B cell (primary cell): ENCODE results near the gene ERP44. TPM values are rescaled to one million over a fixed set of nuclear protein-coding genes. Genes with fewer than 3 reads are reported as not detected.

Source experiments
- ATAC-seq: fragments of 200-7000 bp; cut with Tn5 transposase; one replicate; pipeline ENCODE4 v1.10.0; 2021; ENCODE audit warnings: low read depth, mild to moderate bottlenecking, moderate number of reproducible peaks, moderate library complexity
- CTCF ChIA-PET: fragments of 350-600 bp; sonication (Branson Sonifier 250); formaldehyde crosslinking; loops from one replicate; lab custom pipeline; 2021; ENCODE audit warnings: antibody characterized with exemption, inconsistent platforms; lab: Charles Lee
- POLR2A ChIA-PET: fragments of 350-600 bp; sonication (Branson Sonifier 250); formaldehyde crosslinking; loops from one replicate; lab custom pipeline; 2021; ENCODE audit warnings: antibody characterized with exemption; lab: Charles Lee
- DNase-seq: peaks from one replicate; pipeline ENCODE4 v3.0.0; 2013
- H2AFZ ChIP-seq: 2 replicates; pipeline ENCODE4 v1.6.1; 2012; ENCODE audit warnings: mild to moderate bottlenecking, low read depth, low read length; ENCODE audit not compliant: insufficient read depth, poor library complexity, severe bottlenecking
- H3K27ac ChIP-seq, 2 donors: 1 replicate in 1 of 2; 2 replicates in 1 of 2; pipeline ENCODE4 v1.5.1; 2012 to 2013; ENCODE audit warnings: low read length in 2 of 2, mild to moderate bottlenecking in 2 of 2, moderate library complexity in 1 of 2
- H3K27me3 ChIP-seq, 4 experiments: fragments of 200-600 bp in 1 of 4; sonication (generic) in 1 of 4; replicated peaks in 1 of 4; 1 replicate in 2 of 4; 2 replicates in 2 of 4; pipeline versions ENCODE4 v1.6.1 to v1.7.0; 2013 to 2016; ENCODE audit warnings: low read length in 3 of 4, mild to moderate bottlenecking in 2 of 4, mixed read lengths in 1 of 4, moderate library complexity in 1 of 4; ENCODE audit not compliant: insufficient read depth in 4 of 4, control insufficient read depth in 3 of 4; ENCODE audit errors: control extremely low read depth in 1 of 4
- H3K36me3 ChIP-seq, 2 experiments: replicated peaks in 1 of 2; 1 replicate in 1 of 2; 2 replicates in 1 of 2; pipeline versions ENCODE4 v1.6.1 to v1.7.1; 2013; ENCODE audit warnings: low read length in 1 of 2; ENCODE audit not compliant: insufficient read depth in 2 of 2, control insufficient read depth in 1 of 2; ENCODE audit errors: control extremely low read depth in 1 of 2, extremely low read depth in 1 of 2
- H3K4me1 ChIP-seq, 2 donors: fragments of 200-600 bp in 1 of 2; sonication (generic) in 1 of 2; 1 replicate in 1 of 2; 2 replicates in 1 of 2; pipeline versions ENCODE4 v1.5.1 to v1.6.1; 2013 to 2017; ENCODE audit warnings: low read length in 2 of 2; ENCODE audit not compliant: control insufficient read depth in 2 of 2, insufficient read depth in 2 of 2
- H3K4me2 ChIP-seq: replicated peaks from 2 replicates; pipeline ENCODE3; 2012; ENCODE audit warnings: mild to moderate bottlenecking, low read depth, low read length; ENCODE audit not compliant: poor library complexity, severe bottlenecking
- H3K4me3 ChIP-seq, 5 experiments: fragments of 200-600 bp in 1 of 5; sonication (generic) in 1 of 5; 1 replicate in 3 of 5; 2 replicates in 2 of 5; pipeline versions ENCODE4 v1.5.1 to v1.7.0; 2011 to 2016; ENCODE audit warnings: low read length in 4 of 5, mild to moderate bottlenecking in 4 of 5, low read depth in 2 of 5, control low read depth in 1 of 5, moderate library complexity in 1 of 5; ENCODE audit not compliant: insufficient read depth in 1 of 5; ENCODE audit errors: control extremely low read depth in 1 of 5, extremely low read depth in 1 of 5
- H3K79me2 ChIP-seq: fragments of 200-600 bp; sonication (generic); one replicate; pipeline ENCODE4 v1.6.0; 2016; ENCODE audit warnings: low read length; ENCODE audit not compliant: control insufficient read depth, insufficient read depth
- H3K9ac ChIP-seq: fragments of 200-600 bp; sonication (generic); 2 replicates; pipeline ENCODE4 v1.6.1; 2017; ENCODE audit warnings: mild to moderate bottlenecking, low read length, moderate library complexity
- H3K9me3 ChIP-seq, 3 donors: one replicate each; pipeline versions ENCODE4 v1.6.1 to v1.7.1; 2013; ENCODE audit warnings: low read length in 2 of 3; ENCODE audit not compliant: control insufficient read depth in 2 of 3, insufficient read depth in 1 of 3; ENCODE audit errors: control extremely low read depth in 1 of 3
- H4K20me1 ChIP-seq: 2 replicates; pipeline ENCODE4 v1.6.0; 2012; ENCODE audit warnings: mild to moderate bottlenecking, low read length; ENCODE audit not compliant: insufficient read depth, control insufficient read depth, poor library complexity, severe bottlenecking
- H3K27ac Mint-ChIP-seq: one replicate; pipeline ENCODE4 v1.8.0; 2021; ENCODE audit warnings: mixed read lengths
- H3K27me3 Mint-ChIP-seq: one replicate; pipeline ENCODE4 v1.8.0; 2021; ENCODE audit warnings: mixed read lengths
- H3K4me1 Mint-ChIP-seq: one replicate; pipeline ENCODE4 v1.8.0; 2021; ENCODE audit warnings: mixed read lengths
- H3K4me3 Mint-ChIP-seq: one replicate; pipeline ENCODE4 v1.8.0; 2021; ENCODE audit warnings: mixed read lengths
- H3K9me3 Mint-ChIP-seq: one replicate; pipeline ENCODE4 v1.8.0; 2022; ENCODE audit warnings: mixed read lengths; ENCODE audit not compliant: insufficient read depth
- EZH2 ChIP-seq: IDR thresholded peaks from 2 replicates; pipeline ENCODE4 v1.6.1; 2012; ENCODE audit warnings: borderline replicate concordance, low read depth, mild to moderate bottlenecking, moderate library complexity, low read length; ENCODE audit not compliant: insufficient read depth, poor library complexity, severe bottlenecking
- WGBS: methylation state at CpG from one replicate; pipeline ENCODE4 v1.1.5; 2013; ENCODE audit warnings: missing lambda C conversion rate; ENCODE audit not compliant: insufficient coverage; 5-methylcytosine and 5-hydroxymethylcytosine counted together
- intact Hi-C: fragments of 100-400 bp; cut with micrococcal nuclease; formaldehyde crosslinking; loops from one replicate; pipeline ENCODE4 v1.10.0; 2022
- polyA plus RNA-seq: library from polyadenylated mRNA; depleted of rRNA; stranded (reverse); fragments of >200 nt; gene quantifications from 2 replicates; pipeline ENCODE4 v1.2.3, GENCODE V29; 2012
- total RNA-seq, 2 donors: library from RNA; stranded (reverse); fragments of 120-200 nt in 1 of 2; gene quantifications; 1 replicate in 1 of 2; 2 replicates in 1 of 2; pipeline versions ENCODE4 v1.2.3 to v1.2.4, GENCODE V29; 2013 to 2022
- TF ChIP-seq, protein P1 (sequence below): fragments of 200-600 bp; IDR thresholded peaks from one replicate; pipeline ENCODE4 v1.8.0; 2022; ENCODE audit warnings: antibody characterized with exemption, mild to moderate bottlenecking

ERP44 gene
- total and polyA plus RNA-seq, 2 donors (not counting 1 experiment from before 2014, with no cell fraction given), result 10.5 to 18.4 TPM

DNA sequence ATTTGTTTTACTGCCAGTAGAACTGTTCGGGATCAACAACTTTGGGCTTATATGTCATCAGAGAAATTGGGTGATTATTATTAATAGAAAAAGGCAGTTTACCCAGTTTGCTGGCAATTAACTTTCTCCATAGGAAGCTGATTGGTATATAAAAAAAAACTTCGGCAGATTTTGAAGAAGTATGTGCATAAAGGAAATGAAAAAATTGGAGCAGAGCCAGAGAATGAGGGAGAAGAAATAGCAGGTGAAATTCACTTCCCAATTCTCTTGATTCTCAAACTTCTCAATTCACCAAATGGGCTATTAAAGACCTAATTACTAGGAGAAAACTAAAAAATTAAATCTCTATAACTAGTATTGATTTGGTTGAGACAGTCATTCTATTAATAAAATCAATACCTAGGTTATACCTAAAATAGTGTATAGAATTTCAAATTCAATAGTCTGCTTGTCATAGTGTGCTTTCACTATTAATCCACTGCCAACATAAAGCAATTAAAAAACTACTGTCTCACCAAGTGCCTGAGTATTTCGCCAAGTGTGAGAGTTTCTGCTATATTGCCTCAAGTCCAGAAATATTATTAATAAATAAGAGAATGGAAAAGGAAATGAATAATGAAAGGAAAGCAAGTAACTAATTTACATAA, 144.8 kb downstream of the ERP44 start:
- no peaks in the 10 kb centered on the region for H3K27me3 ChIP-seq
- intact Hi-C loops, result no loop called here
- H3K9me3 Mint-ChIP-seq, result no peaks in the 10 kb centered on the region
- TF ChIP-seq, protein P1, sequence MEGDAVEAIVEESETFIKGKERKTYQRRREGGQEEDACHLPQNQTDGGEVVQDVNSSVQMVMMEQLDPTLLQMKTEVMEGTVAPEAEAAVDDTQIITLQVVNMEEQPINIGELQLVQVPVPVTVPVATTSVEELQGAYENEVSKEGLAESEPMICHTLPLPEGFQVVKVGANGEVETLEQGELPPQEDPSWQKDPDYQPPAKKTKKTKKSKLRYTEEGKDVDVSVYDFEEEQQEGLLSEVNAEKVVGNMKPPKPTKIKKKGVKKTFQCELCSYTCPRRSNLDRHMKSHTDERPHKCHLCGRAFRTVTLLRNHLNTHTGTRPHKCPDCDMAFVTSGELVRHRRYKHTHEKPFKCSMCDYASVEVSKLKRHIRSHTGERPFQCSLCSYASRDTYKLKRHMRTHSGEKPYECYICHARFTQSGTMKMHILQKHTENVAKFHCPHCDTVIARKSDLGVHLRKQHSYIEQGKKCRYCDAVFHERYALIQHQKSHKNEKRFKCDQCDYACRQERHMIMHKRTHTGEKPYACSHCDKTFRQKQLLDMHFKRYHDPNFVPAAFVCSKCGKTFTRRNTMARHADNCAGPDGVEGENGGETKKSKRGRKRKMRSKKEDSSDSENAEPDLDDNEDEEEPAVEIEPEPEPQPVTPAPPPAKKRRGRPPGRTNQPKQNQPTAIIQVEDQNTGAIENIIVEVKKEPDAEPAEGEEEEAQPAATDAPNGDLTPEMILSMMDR, result no peak
- TF ChIP-seq EZH2, result no peak
- no peaks in the 10 kb centered on the region for H3K4me1 ChIP-seq
- H3K4me3 Mint-ChIP-seq, result no peak overlapping the region
- POLR2A ChIA-PET, result no interaction called here
- no peak overlapping the region for H3K27ac ChIP-seq
- no peaks in the 10 kb centered on the region for H4K20me1 ChIP-seq
- H3K27me3 Mint-ChIP-seq, result no peaks in the 10 kb centered on the region
- H3K79me2 ChIP-seq, result peaks cover 2% of the 10 kb centered on the region
- CTCF ChIA-PET, result no interaction called here
- H3K36me3 ChIP-seq, result peaks cover 8 to 11% of the 10 kb centered on the region in 2 experiments
- ATAC-seq (no peak), DNase-seq (no peak)
- peaks cover 2% of the 10 kb centered on the region for H3K4me1 Mint-ChIP-seq
- no peak overlapping the region for H3K4me2 ChIP-seq
- H3K9ac ChIP-seq, result no peak overlapping the region
- no peaks in the 10 kb centered on the region for H3K9me3 ChIP-seq
- no peak overlapping the region for H3K27ac Mint-ChIP-seq
- no peak overlapping the region for H3K4me3 ChIP-seq
- WGBS, result no CpG with 5 or more reads among the region's 3 CpGs
- no peak overlapping the region for H2AFZ ChIP-seq

GRCh38 chr9:99948896-99949295, 149.9 kb downstream of the ERP44 start:
- no peak for TF ChIP-seq EZH2
- TF ChIP-seq, protein P1, result no peak
- Mint-ChIP-seq H3K4me3 (no peak overlapping the region), H3K27ac (no peak overlapping the region), H3K4me1 (peaks cover 1% of the 10 kb centered on the region), H3K9me3 (no peaks in the 10 kb centered on the region), H3K27me3 (no peaks in the 10 kb centered on the region)
- Histone ChIP-seq H3K4me1 (no peaks in the 10 kb centered on the region), H3K79me2 (peaks cover 8% of the 10 kb centered on the region), H3K27me3 (no peaks in the 10 kb centered on the region), H3K9ac (no peak overlapping the region), H4K20me1 (peaks cover 4% of the 10 kb centered on the region), H3K9me3 (no peaks in the 10 kb centered on the region), H3K4me3 (no peak overlapping the region), H3K4me2 (no peak overlapping the region), H3K36me3 (peaks cover 0 to 11% of the 10 kb centered on the region in 2 experiments), H3K27ac (no peak overlapping the region), H2AFZ (no peak overlapping the region)
- CTCF ChIA-PET, result interaction anchor here (0.7 kb wide), 1 partner anchor 11 kb away, joined by 4 read pairs; no protein-coding TSS in a partner anchor
- DNase-seq (no peak), ATAC-seq (no peak)
- intact Hi-C loops, result no loop called here
- POLR2A ChIA-PET, result no interaction called here
